A673 (cell line): ENCODE results near the gene UST. TPM values are rescaled to one million over a fixed set of nuclear protein-coding genes. Genes with fewer than 3 reads are reported as not detected.

Experiments
- BruUV-seq: library from RNA; stranded (reverse); fragments of 400-500 nt; replicated peaks from 2 replicates; lab custom pipeline; 2021; lab: Mats Ljungman, UMichigan
- CTCF ChIA-PET: fragments of 300-600 bp; sonication (Branson Sonifier 250); formaldehyde crosslinking; loops from one replicate; lab custom pipeline; 2022; ENCODE audit warnings: antibody characterized with exemption; lab: Charles Lee
- POLR2A ChIA-PET: fragments of 300-600 bp; sonication (Branson Sonifier 250); formaldehyde crosslinking; loops from one replicate; lab custom pipeline; 2022; ENCODE audit warnings: antibody characterized with exemption; ENCODE audit not compliant: low non-redundant PET; lab: Charles Lee
- DNase-seq: peaks from one replicate; pipeline ENCODE4 v3.0.0-alpha.2; 2015; ENCODE audit warnings: low spot score
- H3K27ac ChIP-seq: fragments of 200-600 bp; sonication (generic); 2 replicates; pipeline ENCODE4 v1.5.1; 2016; ENCODE audit warnings: mixed run types, low read depth, mild to moderate bottlenecking, mixed read lengths, antibody characterized with exemption, low read length; ENCODE audit not compliant: poor library complexity, severe bottlenecking
- H3K27me3 ChIP-seq: fragments of 200-600 bp; sonication (generic); replicated peaks from 2 replicates; pipeline ENCODE4 v1.6.1; 2017; ENCODE audit warnings: mixed run types, low read depth, mild to moderate bottlenecking, mixed read lengths, antibody characterized with exemption, low read length; ENCODE audit not compliant: insufficient read depth, poor library complexity
- H3K36me3 ChIP-seq: fragments of 200-600 bp; sonication (generic); 2 replicates; pipeline ENCODE4 v1.6.1; 2016; ENCODE audit warnings: mixed run types, mild to moderate bottlenecking, mixed read lengths, antibody characterized with exemption, low read length; ENCODE audit not compliant: insufficient read depth, poor library complexity, severe bottlenecking
- H3K4me1 ChIP-seq: fragments of 200-600 bp; sonication (generic); 2 replicates; pipeline ENCODE4 v1.6.1; 2017; ENCODE audit warnings: mixed run types, mild to moderate bottlenecking, mixed read lengths, antibody characterized with exemption, low read length; ENCODE audit not compliant: insufficient read depth, poor library complexity, severe bottlenecking
- H3K4me3 ChIP-seq: fragments of 200-600 bp; sonication (generic); 2 replicates; pipeline ENCODE4 v1.5.1; 2016; ENCODE audit warnings: low read depth, mixed run types, mild to moderate bottlenecking, mixed read lengths, low read length; ENCODE audit not compliant: poor library complexity, severe bottlenecking
- H3K9me3 ChIP-seq: fragments of 200-600 bp; sonication (generic); 2 replicates; pipeline ENCODE4 v1.6.1; 2016; ENCODE audit warnings: mixed run types, low read depth, mild to moderate bottlenecking, mixed read lengths, antibody characterized with exemption, low read length; ENCODE audit not compliant: poor library complexity, severe bottlenecking
- EZH2 ChIP-seq: fragments of 200-600 bp; sonication (generic); IDR thresholded peaks from 2 replicates; pipeline ENCODE4 v1.6.1; 2017; ENCODE audit warnings: borderline replicate concordance, low read depth, mild to moderate bottlenecking, mixed read lengths, antibody characterized with exemption, low read length; ENCODE audit not compliant: poor library complexity, severe bottlenecking
- intact Hi-C: fragments of 100-400 bp; cut with micrococcal nuclease; formaldehyde crosslinking; loops from one replicate; pipeline ENCODE4 v1.10.0; 2022; ENCODE audit not compliant: unreplicated experiment
- total RNA-seq: library from RNA; stranded (reverse); gene quantifications from 2 replicates; pipeline ENCODE4 v1.2.3, GENCODE V29; 2021
- TF ChIP-seq, protein P1 (sequence below): fragments of 300-800, 200-600 bp; sonication (generic); conservative IDR thresholded peaks from 2 replicates; pipeline ENCODE4 v1.5.1; 2017; ENCODE audit warnings: low read depth, mild to moderate bottlenecking, antibody characterized with exemption, low read length, moderate library complexity, mixed read lengths

Gene UST
- total RNA-seq, 1 experiment from 2014 or later: 1.5 TPM

DNA sequence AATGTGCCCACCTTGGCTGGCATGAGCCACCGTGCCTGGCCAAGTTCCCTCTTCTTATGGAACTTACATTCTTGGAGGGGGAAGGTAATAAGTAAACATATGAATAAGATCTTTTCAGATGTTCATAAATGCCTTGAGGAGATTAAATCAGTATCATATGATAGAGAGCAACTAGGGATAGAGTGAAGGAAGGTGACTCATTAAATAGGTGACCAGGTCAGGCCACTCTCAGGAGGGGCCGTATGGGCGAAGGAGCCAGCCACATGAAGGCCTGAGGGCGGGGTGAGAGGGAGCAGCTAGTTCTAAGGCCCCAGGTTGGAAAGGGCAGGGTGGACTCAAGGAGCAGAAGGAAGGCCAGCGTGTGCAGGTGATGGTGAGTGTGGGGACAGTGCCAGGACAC, 91.1 kb downstream of the UST start:
- intact Hi-C loops: no loop called here
- no peaks in the 10 kb centered on the region for H3K4me1 ChIP-seq
- POLR2A ChIA-PET: no interaction called here
- no peak overlapping the region for H3K4me3 ChIP-seq
- no peak for DNase-seq
- no TSS peak for BruUV-seq
- TF ChIP-seq, protein P1, sequence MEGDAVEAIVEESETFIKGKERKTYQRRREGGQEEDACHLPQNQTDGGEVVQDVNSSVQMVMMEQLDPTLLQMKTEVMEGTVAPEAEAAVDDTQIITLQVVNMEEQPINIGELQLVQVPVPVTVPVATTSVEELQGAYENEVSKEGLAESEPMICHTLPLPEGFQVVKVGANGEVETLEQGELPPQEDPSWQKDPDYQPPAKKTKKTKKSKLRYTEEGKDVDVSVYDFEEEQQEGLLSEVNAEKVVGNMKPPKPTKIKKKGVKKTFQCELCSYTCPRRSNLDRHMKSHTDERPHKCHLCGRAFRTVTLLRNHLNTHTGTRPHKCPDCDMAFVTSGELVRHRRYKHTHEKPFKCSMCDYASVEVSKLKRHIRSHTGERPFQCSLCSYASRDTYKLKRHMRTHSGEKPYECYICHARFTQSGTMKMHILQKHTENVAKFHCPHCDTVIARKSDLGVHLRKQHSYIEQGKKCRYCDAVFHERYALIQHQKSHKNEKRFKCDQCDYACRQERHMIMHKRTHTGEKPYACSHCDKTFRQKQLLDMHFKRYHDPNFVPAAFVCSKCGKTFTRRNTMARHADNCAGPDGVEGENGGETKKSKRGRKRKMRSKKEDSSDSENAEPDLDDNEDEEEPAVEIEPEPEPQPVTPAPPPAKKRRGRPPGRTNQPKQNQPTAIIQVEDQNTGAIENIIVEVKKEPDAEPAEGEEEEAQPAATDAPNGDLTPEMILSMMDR: no peak
- no peak for TF ChIP-seq EZH2
- no peaks in the 10 kb centered on the region for H3K9me3 ChIP-seq
- no peaks in the 10 kb centered on the region for H3K27me3 ChIP-seq
- H3K27ac ChIP-seq: no peak overlapping the region
- CTCF ChIA-PET: no interaction called here
- H3K36me3 ChIP-seq: no peaks in the 10 kb centered on the region

DNA sequence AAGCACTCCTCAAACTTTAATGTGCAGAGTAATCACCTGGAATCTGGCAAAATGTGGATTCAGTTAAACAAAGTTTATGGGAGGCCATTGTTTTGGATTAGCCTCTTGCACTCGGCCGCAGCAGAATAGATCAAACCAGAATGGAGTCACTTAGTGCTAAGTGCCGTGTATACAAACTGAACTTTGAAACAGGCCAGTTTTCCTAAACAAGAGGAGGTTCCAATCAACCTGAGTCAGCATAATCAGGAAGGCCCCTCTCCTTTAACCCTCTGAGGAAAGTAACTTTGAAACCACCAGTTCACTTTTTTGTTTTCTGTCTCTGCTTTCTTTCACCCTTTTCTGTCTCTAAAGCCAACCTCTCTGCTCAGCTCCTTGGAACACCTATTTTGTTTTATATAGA, 92.2 kb downstream of the UST start:
- Histone ChIP-seq H3K9me3 (no peaks in the 10 kb centered on the region), H3K27ac (no peak overlapping the region), H3K36me3 (no peaks in the 10 kb centered on the region), H3K4me1 (no peaks in the 10 kb centered on the region), H3K4me3 (no peak overlapping the region), H3K27me3 (no peaks in the 10 kb centered on the region)
- ChIA-PET POLR2A (no interaction called here), CTCF (no interaction called here)
- intact Hi-C loops: no loop called here
- no TSS peak for BruUV-seq
- no peak for TF ChIP-seq EZH2
- no peak for DNase-seq

DNA sequence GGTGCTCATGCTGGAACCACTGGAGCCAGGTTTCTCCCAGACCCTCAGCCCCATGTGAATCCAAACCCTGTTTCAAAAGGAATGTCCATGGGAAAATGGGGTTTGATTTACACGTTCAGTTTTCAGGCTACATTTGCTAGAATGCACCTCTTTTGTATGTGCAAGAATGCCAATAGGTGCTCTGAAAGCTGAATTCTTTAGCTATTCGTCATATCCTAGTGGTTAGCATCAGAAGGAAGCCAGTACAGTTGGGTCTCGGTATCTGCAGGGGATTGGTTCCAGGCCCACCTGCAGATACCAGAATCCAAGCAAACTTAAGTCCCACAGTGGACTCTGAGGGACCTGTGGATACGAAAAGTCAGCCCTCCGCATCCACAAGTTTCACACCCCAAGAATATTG, 93.4 kb downstream of the UST start:
- no peak overlapping the region for H3K27ac ChIP-seq
- POLR2A ChIA-PET: interaction anchor here (0.5 kb wide), 1 partner anchor 50 kb away, joined by 7 read pairs; no protein-coding TSS in a partner anchor
- DNase-seq: no peak
- no peaks in the 10 kb centered on the region for H3K4me1 ChIP-seq
- no peaks in the 10 kb centered on the region for H3K27me3 ChIP-seq
- no peak overlapping the region for H3K4me3 ChIP-seq
- intact Hi-C loops: no loop called here
- BruUV-seq: no TSS peak
- no peaks in the 10 kb centered on the region for H3K36me3 ChIP-seq
- no peaks in the 10 kb centered on the region for H3K9me3 ChIP-seq
- CTCF ChIA-PET: no interaction called here
- no peak for TF ChIP-seq EZH2
- TF ChIP-seq, protein P1: no peak

DNA sequence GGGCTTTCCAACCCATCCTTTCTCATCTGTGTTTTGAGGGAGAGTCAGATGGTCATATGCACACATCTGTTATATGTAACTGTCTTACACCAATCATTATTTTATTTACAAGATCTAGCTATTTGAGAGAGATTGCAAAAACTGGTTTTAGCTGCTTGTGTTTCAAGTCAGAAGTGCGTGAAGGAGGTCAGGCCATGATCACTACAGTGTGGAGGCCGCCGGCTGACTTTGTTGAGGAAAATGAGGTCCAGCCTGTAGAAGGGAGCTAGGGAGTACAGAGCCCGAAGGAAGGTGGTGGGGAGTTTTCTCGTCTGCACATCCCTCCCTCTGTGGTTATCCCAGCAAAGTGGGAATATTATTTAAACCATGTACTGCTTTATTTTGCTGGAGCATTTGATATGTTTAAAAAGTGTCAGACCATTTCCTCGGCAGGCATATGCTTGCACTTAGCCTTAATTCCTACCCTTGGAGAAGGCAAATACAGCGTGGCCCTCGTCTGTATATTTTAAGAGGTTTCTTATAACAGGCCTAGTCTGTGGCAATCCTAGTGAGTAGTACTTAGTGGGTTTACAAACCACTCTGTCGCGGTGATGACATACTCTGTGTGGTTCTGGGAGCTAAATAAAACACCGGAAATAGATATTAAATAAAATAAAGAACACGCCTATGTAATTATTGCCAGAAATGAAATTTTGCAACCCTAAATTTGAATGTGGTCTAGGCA, 95.6 kb downstream of the UST start:
- ChIA-PET POLR2A (no interaction called here), CTCF (no interaction called here)
- H3K36me3 ChIP-seq: no peaks in the 10 kb centered on the region
- H3K27ac ChIP-seq: no peak overlapping the region
- DNase-seq: no peak
- no TSS peak for BruUV-seq
- H3K4me1 ChIP-seq: no peaks in the 10 kb centered on the region
- H3K9me3 ChIP-seq: no peaks in the 10 kb centered on the region
- no peak overlapping the region for H3K4me3 ChIP-seq
- intact Hi-C loops: no loop called here
- no peaks in the 10 kb centered on the region for H3K27me3 ChIP-seq
- TF ChIP-seq EZH2: no peak
- TF ChIP-seq, protein P1: no peak
